Measurements from ENCODE around the gene CPNE4. TPM values are rescaled to one million over a fixed set of nuclear protein-coding genes. Genes with fewer than 3 reads are reported as not detected.

Gene CPNE4
- total and polyA plus RNA-seq, 4 donors: 0.02 to 1.6 (median 0.29) TPM

DNA sequence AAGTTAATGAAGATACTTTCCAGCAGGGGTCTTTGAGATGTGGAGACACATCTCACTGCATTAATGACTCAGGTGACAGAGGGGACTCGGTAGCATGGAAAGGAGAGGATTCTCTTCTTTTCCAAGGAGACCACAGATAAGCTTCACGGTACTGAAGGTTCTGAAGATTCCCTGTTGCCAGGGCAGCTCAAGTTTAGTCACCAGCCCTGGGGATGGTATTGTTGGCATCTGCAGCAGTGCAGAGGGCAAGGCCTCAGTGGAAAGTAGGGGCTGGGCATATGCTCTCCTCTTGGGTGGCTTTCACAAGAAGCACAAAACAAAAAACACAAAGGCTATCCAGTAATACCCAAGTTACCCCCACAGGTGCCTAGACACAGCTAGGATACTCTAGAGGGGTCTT is 494.0 kb downstream of the CPNE4 start:
- H3K27me3 ChIP-seq (ENCODE audit: control insufficient read depth in 3 of 3, insufficient read depth in 3 of 3, low read length in 2 of 3): no peaks in the 10 kb centered on the region
- H3K36me3 ChIP-seq (ENCODE audit: control insufficient read depth in 4 of 4, insufficient read depth in 4 of 4, low read length in 4 of 4): no peaks in the 10 kb centered on the region
- H3K9ac ChIP-seq (ENCODE audit: insufficient read depth in 1 of 2, low read length in 2 of 2): no peak overlapping the region
- H3K9me3 ChIP-seq (ENCODE audit: control insufficient read depth in 4 of 4, insufficient read depth in 3 of 4, low read length in 3 of 4): no peaks in the 10 kb centered on the region
- H3K4me3 ChIP-seq: no peak overlapping the region
- H3K4me1 ChIP-seq (ENCODE audit: control insufficient read depth in 5 of 5, insufficient read depth in 5 of 5, low read length in 5 of 5): no peaks in the 10 kb centered on the region
- 92 to 98% methylated on average over 2 of the region's 2 CpGs for WGBS, 2 donors
- TF ChIP-seq, protein P1, sequence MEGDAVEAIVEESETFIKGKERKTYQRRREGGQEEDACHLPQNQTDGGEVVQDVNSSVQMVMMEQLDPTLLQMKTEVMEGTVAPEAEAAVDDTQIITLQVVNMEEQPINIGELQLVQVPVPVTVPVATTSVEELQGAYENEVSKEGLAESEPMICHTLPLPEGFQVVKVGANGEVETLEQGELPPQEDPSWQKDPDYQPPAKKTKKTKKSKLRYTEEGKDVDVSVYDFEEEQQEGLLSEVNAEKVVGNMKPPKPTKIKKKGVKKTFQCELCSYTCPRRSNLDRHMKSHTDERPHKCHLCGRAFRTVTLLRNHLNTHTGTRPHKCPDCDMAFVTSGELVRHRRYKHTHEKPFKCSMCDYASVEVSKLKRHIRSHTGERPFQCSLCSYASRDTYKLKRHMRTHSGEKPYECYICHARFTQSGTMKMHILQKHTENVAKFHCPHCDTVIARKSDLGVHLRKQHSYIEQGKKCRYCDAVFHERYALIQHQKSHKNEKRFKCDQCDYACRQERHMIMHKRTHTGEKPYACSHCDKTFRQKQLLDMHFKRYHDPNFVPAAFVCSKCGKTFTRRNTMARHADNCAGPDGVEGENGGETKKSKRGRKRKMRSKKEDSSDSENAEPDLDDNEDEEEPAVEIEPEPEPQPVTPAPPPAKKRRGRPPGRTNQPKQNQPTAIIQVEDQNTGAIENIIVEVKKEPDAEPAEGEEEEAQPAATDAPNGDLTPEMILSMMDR (IDR thresholded peaks at IDR 0.05; ENCODE audit: control extremely low read depth, extremely low read depth): no peak
- ATAC-seq (ENCODE audit: insufficient read depth, low FRiP score): no peak
- no peak for DNase-seq
- H3K27ac ChIP-seq (ENCODE audit: low read depth in 1 of 2, low read length in 1 of 2): no peak overlapping the region

DNA sequence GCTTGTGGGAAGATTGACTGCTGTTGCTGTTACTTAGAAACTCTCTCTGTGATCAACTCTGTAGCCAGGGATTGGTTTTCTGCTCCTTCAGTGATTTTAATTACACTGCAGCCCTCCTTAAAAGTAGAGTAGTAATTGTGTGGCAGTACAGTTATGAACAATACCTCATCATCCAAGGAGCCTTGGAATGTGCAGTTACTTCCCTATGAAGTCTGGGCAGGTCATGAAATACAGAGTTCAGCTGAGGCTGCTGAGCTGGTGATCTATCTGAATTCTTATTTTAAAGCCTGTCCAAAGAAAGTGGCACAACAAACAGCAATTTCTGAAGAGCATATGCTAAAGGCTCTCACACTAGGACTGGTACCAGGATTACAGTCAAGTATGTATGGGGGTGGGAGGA is 494.7 kb downstream of the CPNE4 start:
- H3K4me3 ChIP-seq: no peak overlapping the region
- TF ChIP-seq, protein P1 (IDR thresholded peaks at IDR 0.05; ENCODE audit: control extremely low read depth, extremely low read depth): no peak
- H3K27me3 ChIP-seq (ENCODE audit: control insufficient read depth in 3 of 3, insufficient read depth in 3 of 3, low read length in 2 of 3): no peaks in the 10 kb centered on the region
- no peaks in the 10 kb centered on the region for H3K36me3 ChIP-seq (ENCODE audit: control insufficient read depth in 4 of 4, insufficient read depth in 4 of 4, low read length in 4 of 4)
- DNase-seq: no peak
- H3K9me3 ChIP-seq (ENCODE audit: control insufficient read depth in 4 of 4, insufficient read depth in 3 of 4, low read length in 3 of 4): no peaks in the 10 kb centered on the region
- H3K4me1 ChIP-seq (ENCODE audit: control insufficient read depth in 5 of 5, insufficient read depth in 5 of 5, low read length in 5 of 5): no peaks in the 10 kb centered on the region
- no peak overlapping the region for H3K27ac ChIP-seq (ENCODE audit: low read depth in 1 of 2, low read length in 1 of 2)
- no peak overlapping the region for H3K9ac ChIP-seq (ENCODE audit: insufficient read depth in 1 of 2, low read length in 2 of 2)
- no peak for ATAC-seq (ENCODE audit: insufficient read depth, low FRiP score)

DNA sequence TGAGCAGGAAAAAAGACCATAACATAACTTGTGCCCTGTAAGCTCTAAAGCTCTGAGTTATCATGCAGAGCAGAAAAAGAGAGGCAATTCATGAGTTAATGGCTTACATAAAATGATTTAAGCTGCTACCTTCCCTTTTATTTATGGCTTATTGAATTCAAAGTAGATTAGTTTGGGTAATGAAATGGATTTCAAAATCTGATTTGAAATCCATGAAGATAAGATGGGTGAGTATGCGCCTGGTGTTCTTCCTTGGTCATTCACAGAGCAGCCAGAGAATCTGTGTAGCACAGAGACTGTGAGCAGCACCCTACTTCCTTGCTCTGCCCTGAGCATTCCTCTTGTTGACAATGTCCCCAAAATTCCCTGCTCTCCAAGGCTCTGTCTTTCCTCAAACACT is 495.8 kb downstream of the CPNE4 start:
- no peak for DNase-seq
- WGBS, 2 donors: 96 to 97% methylated on average over 1 of the region's 1 CpG
- no peaks in the 10 kb centered on the region for H3K36me3 ChIP-seq (ENCODE audit: control insufficient read depth in 4 of 4, insufficient read depth in 4 of 4, low read length in 4 of 4)

DNA sequence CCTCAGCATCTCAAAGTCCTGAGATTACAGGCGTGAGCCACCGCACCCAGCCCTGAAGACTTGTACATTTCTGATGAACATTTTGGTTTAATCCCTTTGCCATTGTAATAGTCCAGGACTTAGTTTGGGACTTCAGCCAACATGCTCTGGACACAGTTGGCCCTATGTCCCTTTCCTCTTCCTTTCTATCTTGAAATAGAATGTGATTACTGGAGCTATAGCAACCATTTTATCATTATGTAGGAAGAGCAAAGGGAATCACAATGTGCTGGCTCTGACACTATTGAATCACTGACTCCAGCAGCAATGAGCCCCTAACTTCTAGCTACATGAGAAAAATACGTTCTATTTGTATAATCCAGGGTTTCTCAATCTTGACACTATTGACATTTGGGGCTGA is 497.3 kb downstream of the CPNE4 start:
- no peak for DNase-seq
- TF ChIP-seq, protein P1 (IDR thresholded peaks at IDR 0.05; ENCODE audit: control extremely low read depth, extremely low read depth): no peak
- H3K9me3 ChIP-seq (ENCODE audit: control insufficient read depth in 4 of 4, insufficient read depth in 3 of 4, low read length in 3 of 4): no peaks in the 10 kb centered on the region
- no peak overlapping the region for H3K4me3 ChIP-seq
- 89 to 95% methylated on average over 3 of the region's 3 CpGs for WGBS, 2 donors
- H3K27ac ChIP-seq (ENCODE audit: low read depth in 1 of 2, low read length in 1 of 2): no peak overlapping the region
- no peak overlapping the region for H3K9ac ChIP-seq (ENCODE audit: insufficient read depth in 1 of 2, low read length in 2 of 2)
- no peaks in the 10 kb centered on the region for H3K36me3 ChIP-seq (ENCODE audit: control insufficient read depth in 4 of 4, insufficient read depth in 4 of 4, low read length in 4 of 4)
- H3K27me3 ChIP-seq (ENCODE audit: control insufficient read depth in 3 of 3, insufficient read depth in 3 of 3, low read length in 2 of 3): no peaks in the 10 kb centered on the region
- H3K4me1 ChIP-seq (ENCODE audit: control insufficient read depth in 5 of 5, insufficient read depth in 5 of 5, low read length in 5 of 5): no peaks in the 10 kb centered on the region
- ATAC-seq (ENCODE audit: insufficient read depth, low FRiP score): no peak

More for the DNA sequence above, 495.8 kb downstream of the CPNE4 start:
- ATAC-seq (ENCODE audit: insufficient read depth, low FRiP score): no peak
- Histone ChIP-seq H3K27me3 (ENCODE audit: control insufficient read depth in 3 of 3, insufficient read depth in 3 of 3, low read length in 2 of 3) (no peaks in the 10 kb centered on the region), H3K4me3 (no peak overlapping the region), H3K4me1 (ENCODE audit: control insufficient read depth in 5 of 5, insufficient read depth in 5 of 5, low read length in 5 of 5) (no peaks in the 10 kb centered on the region), H3K9me3 (ENCODE audit: control insufficient read depth in 4 of 4, insufficient read depth in 3 of 4, low read length in 3 of 4) (no peaks in the 10 kb centered on the region), H3K9ac (ENCODE audit: insufficient read depth in 1 of 2, low read length in 2 of 2) (no peak overlapping the region), H3K27ac (ENCODE audit: low read depth in 1 of 2, low read length in 1 of 2) (no peak overlapping the region)
- TF ChIP-seq, protein P1 (IDR thresholded peaks at IDR 0.05; ENCODE audit: control extremely low read depth, extremely low read depth): no peak

Data from lung (tissue), 12 donors.